ENCODE results near the gene SUSD1. TPM values are rescaled to one million over a fixed set of nuclear protein-coding genes. Genes with fewer than 3 reads are reported as not detected.

Gene SUSD1
- total and polyA plus RNA-seq, 2 of the 13 experiments (the other 11 are each of a cell fraction or from before 2014, with no cell fraction given) = 25.9 to 32.3 TPM

DNA sequence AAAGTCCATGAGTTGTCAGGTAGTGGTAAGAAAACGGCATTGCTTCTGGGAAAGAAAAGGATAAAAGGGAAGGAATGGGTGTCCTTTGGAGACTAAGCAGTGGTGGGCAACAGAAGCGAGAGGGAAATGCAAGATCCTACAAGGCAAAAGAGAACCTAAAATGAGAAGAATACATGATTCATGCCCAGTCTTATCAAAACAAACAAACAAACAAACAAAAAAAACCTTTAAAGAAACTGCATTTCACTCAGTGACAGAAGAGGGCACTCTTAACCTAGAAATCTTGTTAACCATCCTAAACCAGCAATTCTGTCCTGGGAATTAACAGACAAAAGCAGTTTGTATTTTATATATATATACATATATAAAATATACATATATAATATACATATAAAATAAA is 88.5 kb downstream of the SUSD1 start:
- no peak overlapping the region for H3K9ac ChIP-seq (ENCODE audit: insufficient read depth, low read depth, low read length)
- in situ Hi-C loops (cut with HindIII; ENCODE audit: extremely low pct_ligation_motif_present, low pct_unique_long_range_greater_than_20kb) = loop anchor here (25.0 kb wide), 1 partner anchor 626 kb away; the partner anchor contains the start of gene INIP
- DNase-seq (ENCODE audit: low spot score) (peak; percentile 7), ATAC-seq (no peak), FAIRE-seq (no peak)
- no peaks in the 10 kb centered on the region for H4K20me1 ChIP-seq (ENCODE audit: insufficient read depth, low read length)
- TF ChIP-seq, protein P1, sequence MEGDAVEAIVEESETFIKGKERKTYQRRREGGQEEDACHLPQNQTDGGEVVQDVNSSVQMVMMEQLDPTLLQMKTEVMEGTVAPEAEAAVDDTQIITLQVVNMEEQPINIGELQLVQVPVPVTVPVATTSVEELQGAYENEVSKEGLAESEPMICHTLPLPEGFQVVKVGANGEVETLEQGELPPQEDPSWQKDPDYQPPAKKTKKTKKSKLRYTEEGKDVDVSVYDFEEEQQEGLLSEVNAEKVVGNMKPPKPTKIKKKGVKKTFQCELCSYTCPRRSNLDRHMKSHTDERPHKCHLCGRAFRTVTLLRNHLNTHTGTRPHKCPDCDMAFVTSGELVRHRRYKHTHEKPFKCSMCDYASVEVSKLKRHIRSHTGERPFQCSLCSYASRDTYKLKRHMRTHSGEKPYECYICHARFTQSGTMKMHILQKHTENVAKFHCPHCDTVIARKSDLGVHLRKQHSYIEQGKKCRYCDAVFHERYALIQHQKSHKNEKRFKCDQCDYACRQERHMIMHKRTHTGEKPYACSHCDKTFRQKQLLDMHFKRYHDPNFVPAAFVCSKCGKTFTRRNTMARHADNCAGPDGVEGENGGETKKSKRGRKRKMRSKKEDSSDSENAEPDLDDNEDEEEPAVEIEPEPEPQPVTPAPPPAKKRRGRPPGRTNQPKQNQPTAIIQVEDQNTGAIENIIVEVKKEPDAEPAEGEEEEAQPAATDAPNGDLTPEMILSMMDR (CRISPR knock-in tag; IDR thresholded peaks at IDR 0.05) = peak; percentile 49
- TF ChIP-seq ZNF776 (CRISPR knock-in tag; IDR thresholded peaks at IDR 0.05) (no peak), EEA1 (CRISPR knock-in tag; IDR thresholded peaks at IDR 0.05; ENCODE audit: borderline replicate concordance) (no peak), STAG1 (CRISPR knock-in tag; IDR thresholded peaks at IDR 0.05) (peak; percentile 74), GATA4 (IDR thresholded peaks at IDR 0.05; ENCODE audit: borderline replicate concordance, low read depth) (no peak), FOXP1 (IDR thresholded peaks at IDR 0.05) (no peak; the same call in 1 of the 2 replicates), FOXP1 (CRISPR knock-in tag; IDR thresholded peaks at IDR 0.05) (peak; percentile 20; the same call in 1 of the 2 replicates), SMC3 (IDR thresholded peaks at IDR 0.05; ENCODE audit: low read length) (peak; percentile 29; the same call in 1 of the 2 replicates)
- TF ChIP-seq, protein P2, sequence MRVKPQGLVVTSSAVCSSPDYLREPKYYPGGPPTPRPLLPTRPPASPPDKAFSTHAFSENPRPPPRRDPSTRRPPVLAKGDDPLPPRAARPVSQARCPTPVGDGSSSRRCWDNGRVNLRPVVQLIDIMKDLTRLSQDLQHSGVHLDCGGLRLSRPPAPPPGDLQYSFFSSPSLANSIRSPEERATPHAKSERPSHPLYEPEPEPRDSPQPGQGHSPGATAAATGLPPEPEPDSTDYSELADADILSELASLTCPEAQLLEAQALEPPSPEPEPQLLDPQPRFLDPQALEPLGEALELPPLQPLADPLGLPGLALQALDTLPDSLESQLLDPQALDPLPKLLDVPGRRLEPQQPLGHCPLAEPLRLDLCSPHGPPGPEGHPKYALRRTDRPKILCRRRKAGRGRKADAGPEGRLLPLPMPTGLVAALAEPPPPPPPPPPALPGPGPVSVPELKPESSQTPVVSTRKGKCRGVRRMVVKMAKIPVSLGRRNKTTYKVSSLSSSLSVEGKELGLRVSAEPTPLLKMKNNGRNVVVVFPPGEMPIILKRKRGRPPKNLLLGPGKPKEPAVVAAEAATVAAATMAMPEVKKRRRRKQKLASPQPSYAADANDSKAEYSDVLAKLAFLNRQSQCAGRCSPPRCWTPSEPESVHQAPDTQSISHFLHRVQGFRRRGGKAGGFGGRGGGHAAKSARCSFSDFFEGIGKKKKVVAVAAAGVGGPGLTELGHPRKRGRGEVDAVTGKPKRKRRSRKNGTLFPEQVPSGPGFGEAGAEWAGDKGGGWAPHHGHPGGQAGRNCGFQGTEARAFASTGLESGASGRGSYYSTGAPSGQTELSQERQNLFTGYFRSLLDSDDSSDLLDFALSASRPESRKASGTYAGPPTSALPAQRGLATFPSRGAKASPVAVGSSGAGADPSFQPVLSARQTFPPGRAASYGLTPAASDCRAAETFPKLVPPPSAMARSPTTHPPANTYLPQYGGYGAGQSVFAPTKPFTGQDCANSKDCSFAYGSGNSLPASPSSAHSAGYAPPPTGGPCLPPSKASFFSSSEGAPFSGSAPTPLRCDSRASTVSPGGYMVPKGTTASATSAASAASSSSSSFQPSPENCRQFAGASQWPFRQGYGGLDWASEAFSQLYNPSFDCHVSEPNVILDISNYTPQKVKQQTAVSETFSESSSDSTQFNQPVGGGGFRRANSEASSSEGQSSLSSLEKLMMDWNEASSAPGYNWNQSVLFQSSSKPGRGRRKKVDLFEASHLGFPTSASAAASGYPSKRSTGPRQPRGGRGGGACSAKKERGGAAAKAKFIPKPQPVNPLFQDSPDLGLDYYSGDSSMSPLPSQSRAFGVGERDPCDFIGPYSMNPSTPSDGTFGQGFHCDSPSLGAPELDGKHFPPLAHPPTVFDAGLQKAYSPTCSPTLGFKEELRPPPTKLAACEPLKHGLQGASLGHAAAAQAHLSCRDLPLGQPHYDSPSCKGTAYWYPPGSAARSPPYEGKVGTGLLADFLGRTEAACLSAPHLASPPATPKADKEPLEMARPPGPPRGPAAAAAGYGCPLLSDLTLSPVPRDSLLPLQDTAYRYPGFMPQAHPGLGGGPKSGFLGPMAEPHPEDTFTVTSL (CRISPR knock-in tag; IDR thresholded peaks at IDR 0.05; ENCODE audit: borderline replicate concordance) = no peak
- TF ChIP-seq, protein P3, sequence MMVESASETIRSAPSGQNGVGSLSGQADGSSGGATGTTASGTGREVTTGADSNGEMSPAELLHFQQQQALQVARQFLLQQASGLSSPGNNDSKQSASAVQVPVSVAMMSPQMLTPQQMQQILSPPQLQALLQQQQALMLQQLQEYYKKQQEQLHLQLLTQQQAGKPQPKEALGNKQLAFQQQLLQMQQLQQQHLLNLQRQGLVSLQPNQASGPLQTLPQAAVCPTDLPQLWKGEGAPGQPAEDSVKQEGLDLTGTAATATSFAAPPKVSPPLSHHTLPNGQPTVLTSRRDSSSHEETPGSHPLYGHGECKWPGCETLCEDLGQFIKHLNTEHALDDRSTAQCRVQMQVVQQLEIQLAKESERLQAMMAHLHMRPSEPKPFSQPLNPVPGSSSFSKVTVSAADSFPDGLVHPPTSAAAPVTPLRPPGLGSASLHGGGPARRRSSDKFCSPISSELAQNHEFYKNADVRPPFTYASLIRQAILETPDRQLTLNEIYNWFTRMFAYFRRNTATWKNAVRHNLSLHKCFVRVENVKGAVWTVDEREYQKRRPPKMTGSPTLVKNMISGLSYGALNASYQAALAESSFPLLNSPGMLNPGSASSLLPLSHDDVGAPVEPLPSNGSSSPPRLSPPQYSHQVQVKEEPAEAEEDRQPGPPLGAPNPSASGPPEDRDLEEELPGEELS (CRISPR knock-in tag; IDR thresholded peaks at IDR 0.05) = peak; percentile 29; the same call in 1 of the 2 replicates
- no peaks in the 10 kb centered on the region for H3K4me1 ChIP-seq (ENCODE audit: insufficient read depth, low read length)
- no peak overlapping the region for H2AFZ ChIP-seq (ENCODE audit: low read length)
- intact Hi-C loops (cut with micrococcal nuclease; ENCODE audit: unreplicated experiment) = no loop called here
- H3K36me3 ChIP-seq (replicated peaks in 1 of 2; ENCODE audit: control insufficient read depth in 1 of 2, insufficient read depth in 2 of 2, low read length in 2 of 2) = peaks cover 3 to 38% of the 10 kb centered on the region in 2 experiments; a peak in 4 of 5 replicates
- ChIA-PET POLR2A (no interaction called here), CTCF (ENCODE audit: low intra/inter-chr PET ratio, low total read pairs) (interaction anchor here (1.3 to 1.5 kb wide), 2 partner anchors 275 to 280 kb away, joined by 4 to 6 read pairs; no protein-coding TSS in a partner anchor)
- BruUV-seq (replicated peaks) = no TSS peak
- H3K4me2 ChIP-seq (ENCODE audit: low read depth, low read length) = no peak overlapping the region
- no peak overlapping the region for H3K4me3 ChIP-seq (replicated peaks in 1 of 3; ENCODE audit: insufficient read depth in 1 of 3, low read depth in 2 of 3, low read length in 3 of 3)
- WGBS (ENCODE audit: low lambda C conversion rate) = 94% methylated on average over 2 of the region's 2 CpGs
- H3K9me3 ChIP-seq (ENCODE audit: low read length) = no peaks in the 10 kb centered on the region
- H3K79me2 ChIP-seq (ENCODE audit: insufficient read depth, low read length) = no peaks in the 10 kb centered on the region
- H3K27ac ChIP-seq (ENCODE audit: extremely low read length, insufficient read depth, low read length) = no peak overlapping the region
- H3K27me3 ChIP-seq (ENCODE audit: control insufficient read depth in 1 of 2, insufficient read depth in 2 of 2, low read length in 2 of 2) = no peaks in the 10 kb centered on the region

All from HepG2 (cell line).